ENCODE measurements around the gene DNAH8.

GRCh38 chr6:38806833-38807232, 91.7 kb downstream of the DNAH8 start:
- TF ChIP-seq CTCF (IDR thresholded peaks at IDR 0.05) (no peak), POLR2A (IDR thresholded peaks at IDR 0.05) (no peak)

Data from sigmoid colon (tissue), 3 donors.